Measurements from ENCODE around the gene ERI3. TPM values are rescaled to one million over a fixed set of nuclear protein-coding genes. Genes with fewer than 3 reads are reported as not detected.

ERI3 gene
- total RNA-seq, 1 experiment from 2014 or later = 83.3 TPM

- no peaks in the 10 kb centered on the region for H3K4me1 ChIP-seq (ENCODE audit: control insufficient read depth, insufficient read depth, low read length)
- TF ChIP-seq TCF7L2 (IDR thresholded peaks at IDR 0.05; ENCODE audit: low read depth, low read length) (no peak), REST (IDR thresholded peaks at IDR 0.05; ENCODE audit: insufficient read depth in 1 of 2, low read depth in 2 of 2, low read length in 1 of 2) (no peak), POLR2AphosphoS5 (IDR thresholded peaks at IDR 0.05; ENCODE audit: low read depth, low read length) (no peak), SIN3A (IDR thresholded peaks at IDR 0.05; ENCODE audit: borderline replicate concordance, insufficient read depth, low read depth, low read length) (no peak), CTCF (IDR thresholded peaks at IDR 0.05) (no peak)
- in situ Hi-C loops (cut with HindIII; ENCODE audit: low pct_unique_long_range_greater_than_20kb, low sequenced_read_pairs) (no loop called here), intact Hi-C loops (cut with micrococcal nuclease; ENCODE audit: unreplicated experiment) (no loop called here)
- BruUV-seq (replicated peaks) = no TSS peak
- CTCF ChIA-PET = no interaction called here
- H3K27ac ChIP-seq (ENCODE audit: low read length) = no peak overlapping the region
- POLR2A ChIA-PET = no interaction called here
- H3K27me3 ChIP-seq (ENCODE audit: control insufficient read depth, insufficient read depth, low read length) = no peaks in the 10 kb centered on the region
- no peaks in the 10 kb centered on the region for H3K9me3 ChIP-seq (ENCODE audit: control insufficient read depth, insufficient read depth, low read depth, low read length)
- H3K4me3 ChIP-seq (ENCODE audit: low read depth in 2 of 2, low read length in 2 of 2) = no peak overlapping the region
- ATAC-seq (no peak), DNase-seq (ENCODE audit: low read depth, low spot score) (no peak)
- no peaks in the 10 kb centered on the region for H3K36me3 ChIP-seq (ENCODE audit: control insufficient read depth, insufficient read depth, low read length)
These were observed 94.3 kb downstream of the ERI3 start for GRCh38 chr1:44260792-44261170.

GRCh38 chr1:44259090-44259489, 96.0 kb downstream of the ERI3 start:
- BruUV-seq (replicated peaks) = no TSS peak
- ChIA-PET CTCF (no interaction called here), POLR2A (no interaction called here)
- Histone ChIP-seq H3K9me3 (ENCODE audit: control insufficient read depth, insufficient read depth, low read depth, low read length) (no peaks in the 10 kb centered on the region), H3K27me3 (ENCODE audit: control insufficient read depth, insufficient read depth, low read length) (no peaks in the 10 kb centered on the region), H3K36me3 (ENCODE audit: control insufficient read depth, insufficient read depth, low read length) (no peaks in the 10 kb centered on the region), H3K4me3 (ENCODE audit: low read depth in 2 of 2, low read length in 2 of 2) (no peak overlapping the region), H3K27ac (ENCODE audit: low read length) (no peak overlapping the region), H3K4me1 (ENCODE audit: control insufficient read depth, insufficient read depth, low read length) (no peaks in the 10 kb centered on the region)
- in situ Hi-C loops (cut with HindIII; ENCODE audit: low pct_unique_long_range_greater_than_20kb, low sequenced_read_pairs) (no loop called here), intact Hi-C loops (cut with micrococcal nuclease; ENCODE audit: unreplicated experiment) (no loop called here)
- DNase-seq (ENCODE audit: low read depth, low spot score) (no peak), ATAC-seq (no peak)
- TF ChIP-seq REST (IDR thresholded peaks at IDR 0.05; ENCODE audit: insufficient read depth in 1 of 2, low read depth in 2 of 2, low read length in 1 of 2) (no peak), TCF7L2 (IDR thresholded peaks at IDR 0.05; ENCODE audit: low read depth, low read length) (no peak), SIN3A (IDR thresholded peaks at IDR 0.05; ENCODE audit: borderline replicate concordance, insufficient read depth, low read depth, low read length) (no peak), CTCF (IDR thresholded peaks at IDR 0.05) (no peak), POLR2AphosphoS5 (IDR thresholded peaks at IDR 0.05; ENCODE audit: low read depth, low read length) (no peak)
